Mammary epithelial cell (primary cell): Measurements from ENCODE around the gene ZMYM5.

Source experiments
- CTCF ChIP-seq, 2 donors: IDR thresholded peaks in 1 of 2; conservative IDR thresholded peaks in 1 of 2; 2 replicates each; pipeline ENCODE4 v1.5.1; 2011 to 2012; ENCODE audit warnings: inconsistent platforms in 2 of 2, low read length in 2 of 2, mild to moderate bottlenecking in 2 of 2, control low read depth in 1 of 2, low read depth in 1 of 2; ENCODE audit not compliant: insufficient read depth in 1 of 2; ENCODE audit errors: extremely low read depth in 1 of 2
- EZH2 ChIP-seq: IDR thresholded peaks from 2 replicates; pipeline ENCODE4 v1.6.1; 2012; ENCODE audit warnings: low read length, inconsistent platforms, borderline replicate concordance

GRCh38 chr13:19864746-19865309, 1.4 kb upstream of the ZMYM5 start:
- TF ChIP-seq EZH2 (no peak), CTCF (conservative IDR thresholded peaks at IDR 0.05 in 1 of 2, IDR thresholded peaks at IDR 0.05 in 1 of 2; ENCODE audit: extremely low read depth in 1 of 2, insufficient read depth in 1 of 2, low read depth in 1 of 2, low read length in 2 of 2) (peak; percentile 59 to 68)
